ENCODE measurements around the gene ANKRD66.
"Not testable (repeated sequence)": the region's sequence is repeated elsewhere in the genome, so short reads cannot be mapped to it uniquely, and the experiment has no call there.

Gene ANKRD66

DNA sequence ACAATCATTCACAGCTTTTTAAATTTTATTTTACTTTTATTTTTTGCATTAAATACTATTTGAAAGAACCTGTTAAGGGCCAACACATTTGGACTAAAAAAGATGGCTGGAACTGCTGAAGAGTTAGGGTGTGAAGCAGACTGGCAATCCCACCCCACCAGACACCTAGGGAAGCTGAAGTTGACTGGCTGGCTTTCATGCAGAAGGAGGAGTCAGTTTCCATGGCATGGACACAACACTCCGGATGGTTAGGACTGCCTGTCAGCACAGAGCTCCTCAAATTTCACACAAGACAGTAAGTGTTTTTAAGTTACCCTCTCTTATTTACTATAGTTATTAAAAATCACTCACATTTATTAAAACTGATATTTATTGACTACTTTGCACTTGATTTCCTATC is at the start of gene ANKRD66:
Gene ANKRD66, plus strand, starts transcription at position 238 of the 400 bp plus-strand sequence. CDS start 5,016 bp downstream, outside the sequence.
- no peak for DNase-seq (ENCODE audit: low read depth)

DNA sequence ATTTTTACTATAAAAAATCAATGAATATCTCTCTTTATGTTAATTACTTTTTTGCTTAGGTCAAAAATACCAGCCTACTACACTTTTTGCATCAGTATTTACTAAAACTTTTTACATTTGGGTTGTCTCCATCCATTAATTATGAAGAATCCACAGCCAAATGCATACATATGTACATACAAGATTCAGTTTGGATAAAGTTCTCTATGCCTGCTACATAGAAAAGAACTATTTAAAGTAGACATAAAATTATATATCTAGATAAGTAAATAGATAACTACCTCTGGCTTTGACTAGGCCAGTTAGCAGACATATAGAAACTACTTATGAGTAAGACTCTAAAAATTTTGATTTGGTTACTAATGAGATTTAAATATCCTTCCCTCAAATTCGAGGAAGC is 46.8 kb upstream of the ANKRD66 start:
- DNase-seq (ENCODE audit: low read depth), result no peak

DNA sequence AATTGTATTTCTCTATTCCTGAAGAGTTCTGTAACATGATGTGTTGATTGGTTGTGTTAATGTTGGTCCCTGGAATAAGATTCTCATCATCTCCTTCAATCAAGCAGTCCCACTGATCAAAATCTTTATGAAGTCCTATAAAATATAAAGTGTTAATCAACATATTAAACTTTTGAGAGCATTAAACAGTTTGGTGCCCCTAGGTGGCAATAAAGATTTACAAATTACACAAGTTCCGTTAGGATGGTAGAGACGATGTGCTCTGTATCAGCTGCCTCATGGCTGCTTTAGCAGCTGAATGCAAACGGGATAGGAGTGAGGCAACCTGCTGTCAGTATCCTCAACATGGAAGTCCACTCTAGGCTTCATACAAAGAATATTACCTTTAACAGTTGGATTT is 42.2 kb upstream of the ANKRD66 start:
- DNase-seq (ENCODE audit: low read depth), result no peak

DNA sequence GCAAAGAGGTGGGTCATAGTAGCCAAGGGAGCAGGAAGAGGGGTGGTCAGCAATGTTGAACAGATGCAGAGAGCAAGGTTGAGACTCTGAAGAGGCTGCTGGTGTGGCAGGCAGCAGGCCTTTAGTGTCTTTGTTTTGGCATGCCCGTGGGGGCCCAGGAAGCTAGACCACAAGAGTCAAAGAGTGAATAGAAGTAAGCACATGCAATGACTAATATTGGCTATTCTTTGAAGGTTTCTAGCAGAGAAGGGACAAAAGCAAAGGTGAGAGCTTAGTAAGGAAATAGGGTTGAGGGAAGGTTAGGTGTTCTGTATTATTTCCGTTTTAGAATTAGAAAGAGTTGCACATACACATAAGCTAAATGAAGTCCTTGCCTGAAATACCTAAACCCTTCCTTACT is 40.3 kb upstream of the ANKRD66 start:
- no peak for DNase-seq (ENCODE audit: low read depth)

DNA sequence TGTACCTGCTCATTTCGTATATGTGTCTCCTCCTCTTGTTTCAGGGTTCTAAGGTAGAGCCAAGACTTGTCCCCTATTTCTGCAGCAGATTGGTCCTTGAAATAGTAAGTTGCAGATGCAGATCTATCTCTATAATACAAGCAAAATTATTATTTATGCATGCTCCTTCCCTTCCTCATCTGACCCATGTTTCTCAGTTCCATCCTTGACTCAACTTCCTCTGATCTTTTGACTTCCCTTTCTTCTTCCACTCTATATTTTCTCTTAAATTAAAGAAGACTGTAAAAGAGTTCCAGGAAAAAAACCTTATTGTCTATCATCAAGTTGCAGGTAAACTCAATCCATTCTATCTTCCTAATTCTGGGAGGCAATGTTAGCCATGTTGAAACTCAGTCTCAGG is 35.2 kb upstream of the ANKRD66 start:
- no peak for DNase-seq (ENCODE audit: low read depth)

DNA sequence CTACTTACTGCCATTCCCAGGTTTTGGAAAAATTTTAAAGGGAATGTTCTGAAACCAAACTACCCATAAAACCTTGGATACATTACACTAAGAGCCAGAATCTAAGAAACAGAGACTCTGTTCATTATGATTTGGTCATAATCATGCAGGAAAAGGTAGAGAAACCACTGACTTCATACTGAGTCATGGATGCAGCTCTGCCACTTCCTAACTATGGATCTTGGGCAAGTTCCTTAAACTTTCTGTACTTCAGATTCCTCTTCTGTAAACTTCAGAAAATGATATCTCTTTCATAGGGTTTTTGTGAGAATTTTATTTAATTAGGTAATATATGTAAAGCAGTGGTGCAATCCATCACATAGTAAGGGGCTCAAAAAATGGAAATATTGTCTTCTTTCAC is 31.6 kb upstream of the ANKRD66 start:
- DNase-seq (ENCODE audit: low read depth), result no peak

DNA sequence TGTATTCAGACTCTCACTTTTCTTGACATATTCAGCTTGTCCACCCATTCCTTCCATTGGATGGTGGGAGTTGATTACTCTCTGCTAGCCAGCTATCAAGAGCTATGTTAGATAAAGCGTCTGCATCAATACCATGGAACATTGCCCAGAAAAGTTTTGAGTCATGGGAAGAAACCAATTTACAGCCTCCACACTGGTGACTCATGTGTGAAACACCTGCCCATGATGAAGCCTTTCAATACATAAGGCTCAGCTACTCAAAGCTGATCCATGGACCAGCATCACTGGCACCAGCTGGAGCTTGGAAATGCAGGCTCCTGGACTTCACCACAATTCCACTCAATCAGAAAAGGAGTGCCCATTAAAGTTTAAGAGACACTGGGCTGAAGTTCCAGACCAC is 27.6 kb upstream of the ANKRD66 start:
- no peak for DNase-seq (ENCODE audit: low read depth)

DNA sequence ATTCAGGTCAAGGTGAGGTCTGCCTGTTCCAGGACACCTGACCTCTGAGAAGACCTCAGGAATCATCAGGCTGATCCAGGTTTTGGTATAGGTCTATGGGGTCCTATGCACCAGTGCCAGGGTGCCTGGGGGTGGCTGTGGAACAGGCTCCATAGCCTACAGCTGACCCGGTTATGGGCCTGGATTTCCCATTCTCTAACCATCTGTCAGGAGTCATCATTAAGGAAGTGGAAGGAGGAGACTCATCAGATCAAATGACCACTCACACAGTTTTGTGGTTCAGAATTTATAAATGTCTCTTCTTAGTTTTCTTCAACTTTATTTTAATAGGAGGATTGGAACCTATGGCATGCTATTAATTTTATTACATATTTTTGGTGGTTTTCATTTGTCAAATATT is 26.3 kb upstream of the ANKRD66 start:
- no peak for DNase-seq (ENCODE audit: low read depth)

DNA sequence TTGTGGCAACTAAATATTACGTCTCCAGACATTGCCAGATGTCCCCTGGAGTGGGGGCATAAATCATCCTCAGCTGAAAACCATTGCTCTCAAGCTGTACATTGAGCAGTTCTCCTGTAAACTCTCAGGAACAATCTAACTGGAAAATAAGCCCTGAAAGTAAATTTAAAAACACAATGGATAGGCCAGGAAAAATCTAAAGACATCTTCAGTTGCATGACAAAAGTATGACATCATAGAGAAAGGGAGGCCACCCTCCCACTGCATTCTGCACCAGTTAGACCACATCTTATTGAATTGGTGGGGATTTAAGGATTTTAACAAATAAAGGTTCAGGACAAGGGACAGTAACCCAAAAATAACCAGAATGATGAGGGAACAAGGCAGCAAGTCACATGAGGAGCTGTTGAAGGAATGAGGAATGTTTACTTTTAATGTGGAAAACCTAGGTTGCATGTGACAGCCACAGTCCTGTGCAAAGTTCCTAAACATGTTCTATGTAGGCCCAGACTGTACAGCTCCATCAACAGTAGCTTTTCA is 16.9 kb upstream of the ANKRD66 start:
- DNase-seq (ENCODE audit: low read depth), result no peak

DNA sequence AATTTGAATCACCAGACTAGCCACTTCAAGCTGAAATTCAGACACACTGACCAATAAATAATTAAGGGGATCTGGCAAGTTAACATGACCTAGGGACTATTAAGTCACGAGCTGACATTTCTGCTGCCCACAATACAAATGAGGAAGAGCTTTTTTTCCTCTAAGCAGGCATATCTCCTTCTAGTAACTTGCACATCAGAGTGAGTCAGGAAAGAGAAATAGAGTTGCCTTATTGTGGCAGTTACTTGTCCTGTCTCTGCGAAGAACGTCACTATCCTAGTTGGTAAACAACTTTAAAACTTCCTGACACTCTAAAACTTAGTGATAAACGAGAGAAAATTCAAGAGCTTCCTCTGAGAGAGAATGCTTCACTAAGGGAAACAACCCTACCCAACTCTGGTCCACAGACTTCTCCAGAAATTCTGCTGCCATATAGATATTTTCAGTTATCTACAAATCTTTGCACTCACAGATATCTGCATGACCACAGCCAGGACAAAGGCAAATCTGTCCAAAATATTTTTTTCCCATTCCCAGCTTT is 15.7 kb upstream of the ANKRD66 start:
- DNase-seq (ENCODE audit: low read depth), result no peak

DNA sequence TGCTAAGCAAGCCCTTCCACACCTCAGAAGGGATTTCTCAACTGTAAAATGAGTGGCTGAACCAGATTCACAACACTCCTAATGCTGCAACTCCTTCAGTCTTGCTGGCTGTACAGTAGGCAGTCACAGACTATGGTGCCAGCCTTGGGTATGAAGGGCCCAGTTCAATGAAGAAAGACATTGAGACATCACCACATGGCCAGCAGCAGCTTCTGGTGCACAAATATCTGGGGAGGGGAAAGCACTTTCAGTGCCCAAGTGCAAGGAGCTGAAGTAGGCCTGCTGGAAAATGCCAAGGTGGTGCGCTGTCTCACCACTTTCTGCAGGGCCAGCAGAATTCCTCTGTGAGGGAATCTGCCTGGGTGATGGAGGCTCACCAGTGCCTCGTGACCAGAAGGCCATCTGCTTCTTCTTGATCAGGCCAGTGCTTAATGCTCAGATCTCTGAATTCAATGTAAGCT is 13.4 kb upstream of the ANKRD66 start:
- DNase-seq (ENCODE audit: low read depth), result no peak

DNA sequence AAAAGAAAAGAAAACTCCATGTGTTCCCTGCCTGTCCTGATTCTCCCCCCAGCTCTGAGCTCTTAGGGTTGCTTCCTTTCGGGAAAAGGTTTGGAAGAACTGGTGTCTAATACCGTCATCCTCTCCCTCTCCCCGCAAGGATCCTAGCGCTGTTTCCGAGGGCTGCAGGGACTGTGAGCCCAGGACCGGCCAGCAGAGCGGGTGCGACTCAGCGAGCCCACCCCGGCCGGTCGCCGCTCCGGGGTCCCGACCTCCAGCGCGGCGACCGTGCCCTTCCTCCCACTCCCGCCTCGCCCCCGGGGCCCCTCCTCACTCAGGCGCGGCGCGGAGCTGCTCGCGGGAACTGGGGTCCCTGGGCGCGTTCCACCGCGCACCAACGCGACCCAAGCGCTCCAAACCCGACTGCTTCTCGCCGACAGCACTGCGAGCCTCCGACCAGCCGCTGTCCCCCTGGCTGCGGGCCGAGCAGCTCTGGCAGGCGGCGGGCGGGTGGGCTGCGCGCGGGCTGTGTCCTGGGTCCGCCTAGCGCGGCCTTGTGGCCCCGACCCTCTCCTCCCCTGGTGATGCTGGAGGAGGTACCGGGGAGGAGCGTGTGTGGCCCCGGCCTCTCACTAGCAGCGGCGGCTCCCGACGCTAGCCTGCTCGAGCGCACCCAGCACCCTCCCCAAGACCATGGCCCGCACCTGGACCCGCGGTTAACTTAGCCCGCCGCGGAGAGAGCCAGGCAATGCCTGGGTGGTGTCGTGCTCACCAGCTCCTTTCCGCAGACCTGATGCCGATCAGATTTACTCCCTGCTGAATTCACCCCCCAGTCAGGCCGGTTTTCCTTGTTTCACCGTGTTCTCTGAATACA is 11.6 kb upstream of the ANKRD66 start, which contains the start of gene PLA2G7:
Gene PLA2G7, minus strand, starts transcription at position 509 of the 853 bp plus-strand sequence. CDS start 12,484 bp downstream, outside the sequence.
- no peak for DNase-seq (ENCODE audit: low read depth)

DNA sequence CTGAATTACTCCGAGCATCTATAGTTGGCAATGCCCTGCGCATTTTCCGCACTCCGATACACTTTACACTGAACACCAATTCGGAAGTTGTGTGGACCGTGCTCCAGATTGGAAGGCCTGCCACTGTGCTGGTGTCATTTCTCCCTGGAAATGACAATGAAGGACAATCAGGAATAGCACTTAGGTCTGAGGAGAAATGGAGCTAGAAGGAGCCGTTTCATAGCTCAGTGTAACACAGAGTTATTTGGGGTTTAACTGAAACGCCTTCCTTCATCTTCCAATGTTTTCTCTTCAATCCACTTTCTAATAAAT is 11.1 kb upstream of the ANKRD66 start:
- no peak for DNase-seq (ENCODE audit: low read depth)

DNA sequence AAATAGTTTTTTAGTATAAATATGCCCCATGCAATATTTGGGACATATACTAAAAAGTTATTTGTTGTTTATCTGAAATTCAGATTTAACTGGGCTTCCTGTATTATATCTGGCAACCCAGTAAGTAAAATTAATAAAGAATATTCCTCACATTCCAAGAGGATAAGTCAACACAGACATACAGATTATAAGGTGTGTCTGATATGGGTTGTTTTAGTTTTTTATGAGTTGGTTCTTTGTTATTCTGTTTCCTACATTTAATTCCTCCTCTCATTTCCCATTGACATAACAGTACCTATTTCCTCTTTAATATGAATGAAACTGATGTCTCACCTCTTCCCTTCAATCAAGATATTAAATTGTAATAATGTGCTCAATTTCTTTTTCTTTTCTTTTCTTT is 9.8 kb upstream of the ANKRD66 start:
- DNase-seq (ENCODE audit: low read depth), result no peak

DNA sequence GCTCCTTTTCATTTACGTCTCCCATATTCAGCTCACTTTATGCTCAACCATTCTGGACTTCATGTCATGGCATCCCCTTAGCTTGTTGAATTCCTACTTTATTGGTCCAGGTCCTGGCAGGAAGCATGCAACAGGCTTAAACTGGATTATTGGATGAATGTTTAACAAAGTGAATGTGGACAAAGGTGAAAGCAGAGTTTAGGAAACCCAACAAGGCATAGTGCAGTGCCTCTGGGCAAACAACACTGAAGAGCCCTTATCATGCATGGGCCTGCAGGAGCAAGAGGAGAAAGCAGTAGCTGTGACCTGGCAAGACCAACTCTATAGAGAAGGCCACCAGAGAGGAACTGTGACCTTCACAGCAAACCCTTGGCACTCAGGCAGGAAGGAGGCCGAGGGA is 5.3 kb upstream of the ANKRD66 start:
- DNase-seq (ENCODE audit: low read depth), result no peak

DNA sequence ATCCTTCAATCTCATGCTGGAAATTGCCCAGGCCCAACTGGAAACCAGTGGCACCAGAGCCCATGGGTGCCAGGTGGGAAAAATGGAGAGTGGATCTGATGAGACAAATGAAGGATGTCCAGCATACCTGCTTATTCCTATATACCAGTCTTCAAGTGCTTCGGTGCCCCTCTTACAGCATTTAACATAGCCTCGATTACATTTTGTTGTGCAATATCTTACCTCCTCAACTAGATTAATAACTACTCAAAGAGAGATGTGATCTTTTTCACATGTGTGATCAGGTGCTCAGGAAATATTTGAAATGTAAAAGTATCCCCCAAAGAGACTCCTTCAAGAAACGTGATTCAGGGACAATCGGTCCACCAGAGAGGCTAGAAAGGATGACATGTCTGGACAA is 4.8 kb upstream of the ANKRD66 start:
- DNase-seq (ENCODE audit: low read depth), result no peak

DNA sequence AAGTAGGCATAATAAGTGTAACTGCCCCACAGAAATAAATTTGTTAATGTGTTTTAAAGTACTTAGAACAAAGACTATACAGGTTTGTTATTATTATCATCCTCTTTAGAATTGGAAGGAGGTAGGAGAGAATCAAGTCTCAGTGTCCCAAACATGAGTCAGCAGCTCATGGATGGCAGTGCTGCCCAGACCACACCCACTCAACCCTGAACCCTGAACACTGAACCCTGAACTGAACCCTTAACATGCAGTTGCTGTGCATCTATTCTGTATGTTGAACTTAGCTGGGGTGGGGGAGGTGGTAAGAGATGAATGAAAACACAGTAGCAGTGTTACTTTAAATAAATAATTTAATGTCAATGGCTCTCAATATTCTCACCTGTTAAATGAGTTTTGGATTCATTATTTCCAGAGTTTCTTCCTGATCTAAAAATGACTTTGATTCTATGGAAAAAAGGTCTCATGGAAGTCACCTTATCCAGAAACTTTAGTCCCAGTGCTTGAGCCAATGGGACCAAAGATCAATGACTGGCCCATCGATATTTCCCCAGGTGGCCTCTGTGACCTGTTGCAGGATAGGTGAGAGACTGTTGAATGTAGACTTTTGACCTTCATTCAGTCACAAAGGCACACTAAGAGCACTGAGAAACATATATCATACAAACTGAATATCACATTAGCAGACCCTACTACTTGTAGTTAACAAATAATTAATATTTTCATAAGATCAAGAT is 3.1 kb upstream of the ANKRD66 start:
- no peak for DNase-seq (ENCODE audit: low read depth)

DNA sequence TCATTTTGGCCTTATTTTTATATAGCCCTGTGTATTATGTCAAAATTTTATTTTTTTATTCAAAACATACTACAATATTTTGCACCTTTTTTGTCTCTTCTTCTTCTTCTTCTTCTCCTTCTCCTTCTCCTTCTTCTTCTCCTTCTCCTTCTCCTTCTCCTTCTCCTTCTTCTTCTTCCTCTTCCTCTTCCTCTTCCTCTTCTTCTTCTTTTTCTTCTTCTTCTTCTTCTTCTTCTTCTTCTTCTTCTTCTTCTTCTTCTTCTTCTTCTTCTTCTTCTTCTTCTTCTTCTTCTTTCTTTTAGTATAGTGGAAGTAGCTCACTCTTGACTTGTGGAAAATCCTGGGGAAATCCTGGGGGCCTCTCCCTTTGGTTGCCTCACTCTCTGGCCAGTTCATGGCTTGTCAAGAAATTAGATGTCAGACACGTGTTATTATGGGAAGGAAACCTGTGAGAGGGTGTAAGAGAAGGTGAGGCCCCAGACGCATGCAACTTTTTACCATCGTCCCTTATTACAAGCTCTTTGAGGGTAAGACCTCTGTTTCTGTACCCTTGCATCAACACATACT is 2.5 kb upstream of the ANKRD66 start:
- DNase-seq (ENCODE audit: low read depth), result not testable (repeated sequence)

DNA sequence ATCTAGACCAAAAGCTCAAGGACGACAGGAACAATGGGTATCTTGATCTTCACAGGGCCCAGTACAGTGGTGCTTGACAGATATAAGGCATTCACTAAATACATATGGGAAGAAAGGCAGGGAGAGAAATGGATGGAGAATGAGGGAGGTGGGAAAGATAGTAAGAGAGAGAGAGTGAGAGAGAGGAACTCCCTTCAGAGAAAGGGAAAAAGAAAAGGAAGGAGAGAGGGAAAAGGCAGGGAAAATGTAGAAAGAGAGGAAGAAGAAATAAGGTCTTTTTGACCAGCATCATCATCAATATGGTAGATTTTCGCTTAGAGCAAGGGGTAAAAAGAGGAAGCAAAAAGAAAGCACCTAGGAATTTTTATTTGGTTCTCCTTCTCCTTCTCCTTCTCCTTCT is 760 bp upstream of the ANKRD66 start:
- DNase-seq (ENCODE audit: low read depth), result no peak

DNA sequence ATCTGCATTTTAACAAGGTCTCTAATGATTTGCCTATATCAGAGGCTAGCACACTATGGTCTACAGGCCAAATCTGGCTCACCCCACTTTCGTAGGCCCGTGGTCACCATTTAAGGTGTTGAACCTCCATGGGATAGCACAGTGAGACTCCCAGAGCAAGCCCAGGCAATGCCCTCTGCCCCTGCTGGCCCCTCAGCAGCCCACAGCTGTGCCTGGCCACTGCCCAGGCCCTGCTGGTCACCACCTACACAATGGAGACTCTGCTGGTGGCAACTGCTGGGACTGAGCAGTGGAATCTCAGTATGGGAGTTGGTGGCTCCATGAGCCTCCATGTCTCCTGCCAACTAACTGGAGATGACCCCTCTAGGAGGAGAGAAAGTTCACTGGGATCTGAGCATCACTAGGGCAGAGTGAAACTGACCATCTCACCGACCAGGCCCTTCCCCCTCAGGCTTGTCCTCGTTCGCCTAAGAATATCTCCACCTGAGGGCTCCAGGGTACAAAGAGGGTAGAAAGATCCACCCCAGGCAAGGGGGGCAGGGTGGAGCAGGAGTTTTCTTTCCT is 2.3 kb downstream of the ANKRD66 start:
- no peak for DNase-seq (ENCODE audit: low read depth)

DNA sequence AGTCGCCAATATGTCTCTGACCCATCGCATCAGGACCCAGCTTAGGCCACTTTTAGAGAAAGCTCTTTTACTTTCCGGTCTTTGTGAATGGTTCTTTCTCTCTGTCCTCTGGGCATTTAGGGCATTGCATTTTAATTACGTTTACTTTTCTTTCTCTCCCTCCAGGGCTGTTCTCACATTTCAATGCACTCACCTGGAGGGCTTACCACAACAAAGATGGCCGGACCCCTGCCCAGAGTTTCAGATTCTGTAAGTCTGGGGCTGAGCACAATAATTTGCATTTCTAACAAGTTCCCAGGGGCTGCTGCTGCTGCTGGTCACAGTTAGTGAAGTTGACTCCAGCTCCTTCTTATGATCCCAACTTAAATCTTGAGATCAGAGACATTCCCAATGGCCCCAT is 3.0 kb downstream of the ANKRD66 start:
- no peak for DNase-seq (ENCODE audit: low read depth)

DNA sequence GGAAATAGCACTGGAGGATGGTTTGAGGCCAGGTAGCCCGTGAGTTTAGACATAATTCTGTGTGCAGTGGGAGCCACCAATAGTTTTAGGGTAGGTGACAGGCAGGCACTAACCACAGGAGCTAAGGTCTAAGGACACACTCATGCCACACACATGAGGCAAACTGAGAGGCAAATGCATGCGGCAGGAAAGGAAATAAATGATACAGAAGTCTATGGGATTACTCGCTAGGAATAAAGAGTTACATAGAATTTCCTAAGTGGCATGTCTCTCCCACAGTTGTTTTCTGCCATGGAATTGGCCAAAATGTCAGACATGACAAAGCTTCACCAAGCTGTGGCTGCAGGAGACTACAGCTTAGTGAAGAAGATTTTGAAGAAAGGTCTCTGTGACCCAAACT is 4.9 kb downstream of the ANKRD66 start:
- DNase-seq (ENCODE audit: low read depth), result no peak

Measured in stimulated activated CD8-positive, alpha-beta memory T cell treated with anti-CD3 and anti-CD28 coated beads, Interleukin-12 subunit alpha, Interleukin-12 subunit beta, amount 100 ng/mL, for 1 hour (primary cell).